Measurements from ENCODE around the gene JADE1.

The JADE1 gene

DNA sequence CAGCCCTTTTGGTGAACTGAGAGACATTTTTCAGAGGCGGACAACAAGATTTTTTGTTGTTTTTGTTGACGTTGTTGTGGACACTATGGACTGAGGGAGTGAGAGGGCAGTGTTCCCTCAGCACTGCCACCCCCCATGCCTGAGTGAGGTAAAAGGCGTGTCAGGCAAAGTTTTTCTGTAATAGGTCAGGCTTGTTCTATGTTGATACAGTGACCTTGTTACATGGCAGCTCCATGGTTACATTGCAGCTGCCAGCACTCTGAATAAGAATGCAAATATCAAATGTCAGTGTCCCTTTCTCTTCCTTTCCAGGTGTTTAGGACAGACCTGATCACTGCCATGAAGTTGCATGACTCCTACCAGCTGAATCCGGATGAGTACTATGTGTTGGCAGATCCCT is 36.6 kb downstream of the JADE1 start:
- FAIRE-seq: no peak

DNA sequence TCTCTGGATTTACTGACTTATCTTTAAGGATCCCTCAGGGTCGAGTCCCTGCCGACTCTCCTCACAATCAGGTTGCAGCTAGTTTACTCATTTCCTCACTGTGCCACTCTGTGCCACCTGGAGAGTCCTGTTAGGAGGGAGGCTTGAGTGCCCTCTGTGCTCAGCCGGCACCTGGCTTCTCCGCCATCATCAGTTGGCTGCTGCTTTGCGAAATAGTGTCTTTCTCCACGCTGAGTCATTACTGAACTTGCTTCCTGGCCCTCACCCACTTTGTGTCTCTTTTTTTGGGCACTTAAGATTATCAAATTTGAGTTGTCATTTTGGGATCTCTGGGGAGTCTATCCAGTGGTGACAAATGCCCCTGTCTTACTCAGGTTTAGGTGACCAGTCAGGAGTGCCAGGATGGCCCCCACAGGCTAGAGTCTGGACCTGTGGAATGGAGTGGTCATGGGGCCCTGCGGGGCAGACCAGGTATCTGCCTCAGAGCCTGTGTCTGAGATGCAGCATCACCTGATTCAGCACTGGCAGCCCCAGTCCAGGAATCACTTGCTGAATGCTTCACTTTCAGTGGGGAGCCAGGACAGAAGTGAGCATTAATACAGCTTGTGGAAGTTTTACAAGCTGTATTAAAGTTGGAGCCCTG is 37.7 kb downstream of the JADE1 start:
- no peak for FAIRE-seq

DNA sequence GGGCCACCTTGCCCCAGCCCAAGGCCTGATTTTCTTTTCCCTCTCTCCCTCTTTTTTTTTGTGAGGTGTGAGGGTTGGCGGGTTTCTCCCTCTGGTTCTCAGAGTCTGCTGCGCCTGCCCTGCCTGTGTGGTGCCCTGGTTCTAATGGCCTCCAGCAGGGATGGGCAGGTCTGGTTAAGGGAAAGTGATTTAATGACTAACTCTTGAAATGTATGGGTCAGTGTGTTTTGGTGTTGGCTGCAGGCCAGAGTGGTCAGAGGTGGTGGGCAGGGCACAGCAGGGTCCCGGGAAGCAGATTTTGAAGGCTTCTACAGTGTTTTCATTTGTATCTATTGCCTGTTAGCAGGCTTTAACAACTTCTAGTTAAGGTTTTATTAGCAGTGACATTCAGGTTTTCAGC is 39.0 kb downstream of the JADE1 start:
- no peak for FAIRE-seq

DNA sequence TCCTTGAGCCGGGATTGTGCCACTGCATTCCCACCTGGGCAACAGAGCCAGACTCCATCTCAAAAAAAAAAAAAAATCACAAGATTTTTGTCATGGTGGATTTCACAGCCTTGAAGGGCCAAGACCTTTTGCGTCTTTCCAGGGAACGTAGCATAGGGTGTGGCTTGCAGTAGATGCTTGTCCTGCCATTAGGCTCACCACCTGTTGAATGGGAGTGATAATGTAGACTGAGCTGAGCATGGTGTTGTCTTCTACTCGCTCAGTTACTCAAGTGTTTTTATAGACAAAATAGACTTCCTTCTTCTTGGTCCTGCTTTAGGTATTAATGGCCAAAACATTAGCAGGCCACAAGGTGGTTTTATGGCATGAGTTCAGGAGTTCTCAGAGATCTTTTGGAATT is 40.8 kb downstream of the JADE1 start:
- no peak for FAIRE-seq

DNA sequence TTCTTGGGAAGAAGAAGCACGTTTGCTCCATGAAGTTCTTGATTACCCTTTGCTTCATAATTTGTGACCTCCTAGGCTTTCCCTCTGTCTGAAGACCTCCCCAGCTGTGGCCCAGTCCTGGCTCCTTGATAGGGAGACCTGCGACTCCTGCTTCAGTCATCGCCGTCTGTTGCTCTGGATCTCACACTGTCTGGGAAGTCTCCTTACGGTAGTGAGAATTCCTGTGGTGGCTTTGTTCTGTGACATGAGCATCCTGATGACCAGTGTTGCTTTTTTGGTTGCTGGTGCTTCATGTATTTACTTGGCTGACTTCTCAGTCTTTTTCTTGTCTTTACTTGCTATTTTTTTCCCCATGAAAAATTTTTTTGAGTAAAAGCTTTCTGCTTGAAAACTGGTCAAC is 44.2 kb downstream of the JADE1 start:
- no peak for FAIRE-seq

DNA sequence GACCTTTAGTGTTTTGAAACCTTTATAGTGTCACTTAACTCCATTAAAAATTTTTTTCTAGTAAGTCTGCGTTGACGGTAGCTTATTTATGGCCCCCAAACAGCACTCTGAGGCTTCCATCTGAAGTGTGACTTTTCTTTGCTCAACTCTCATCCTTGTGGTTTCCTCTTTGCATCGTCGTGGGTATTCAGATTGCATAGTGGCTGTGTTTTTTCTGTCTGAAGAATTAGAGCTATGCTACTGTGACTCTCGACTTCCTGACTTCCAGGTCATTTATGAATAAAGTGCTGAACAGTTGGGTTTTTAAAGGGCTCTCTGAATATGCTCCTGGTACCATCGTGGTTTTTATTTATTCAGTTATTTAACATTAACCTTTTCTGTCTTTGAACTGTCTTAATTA is 44.9 kb downstream of the JADE1 start:
- FAIRE-seq: no peak

DNA sequence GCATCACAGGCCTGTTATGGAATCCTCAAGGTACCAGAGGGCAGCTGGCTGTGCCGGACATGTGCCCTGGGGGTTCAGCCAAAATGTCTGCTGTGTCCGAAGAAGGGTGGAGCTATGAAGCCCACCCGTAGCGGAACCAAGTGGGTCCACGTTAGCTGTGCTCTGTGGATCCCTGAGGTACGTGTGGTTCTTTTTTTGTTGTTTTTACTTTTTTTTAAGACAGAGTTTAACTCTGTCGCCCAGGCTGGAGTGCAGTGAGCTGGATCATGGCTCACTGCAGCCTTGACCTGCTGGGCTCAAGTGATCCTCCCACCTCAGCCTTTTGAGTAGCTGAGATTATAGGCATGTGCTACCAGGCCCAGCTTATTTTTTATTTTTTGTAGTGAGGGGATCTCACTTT is 46.1 kb downstream of the JADE1 start:
- no peak for FAIRE-seq

DNA sequence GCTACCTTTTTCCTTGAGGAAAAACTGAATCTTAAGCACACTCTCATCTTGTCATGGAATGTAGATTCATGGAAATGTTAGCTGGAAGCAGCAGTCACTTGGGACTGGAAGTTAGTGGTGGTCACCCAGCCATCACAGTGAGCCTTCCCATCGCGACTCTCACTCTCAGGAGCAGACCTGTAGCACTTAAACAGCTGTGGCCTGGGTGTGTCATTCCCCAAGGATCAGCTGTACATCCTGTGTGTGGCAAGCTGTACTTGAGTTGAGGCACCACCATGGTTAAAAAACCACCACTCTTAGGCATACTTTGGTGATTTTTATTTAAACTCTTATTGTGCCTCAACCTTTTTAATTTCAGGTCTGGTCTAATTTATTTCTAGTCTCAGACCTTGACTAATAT is 46.7 kb downstream of the JADE1 start:
- no peak for FAIRE-seq

DNA sequence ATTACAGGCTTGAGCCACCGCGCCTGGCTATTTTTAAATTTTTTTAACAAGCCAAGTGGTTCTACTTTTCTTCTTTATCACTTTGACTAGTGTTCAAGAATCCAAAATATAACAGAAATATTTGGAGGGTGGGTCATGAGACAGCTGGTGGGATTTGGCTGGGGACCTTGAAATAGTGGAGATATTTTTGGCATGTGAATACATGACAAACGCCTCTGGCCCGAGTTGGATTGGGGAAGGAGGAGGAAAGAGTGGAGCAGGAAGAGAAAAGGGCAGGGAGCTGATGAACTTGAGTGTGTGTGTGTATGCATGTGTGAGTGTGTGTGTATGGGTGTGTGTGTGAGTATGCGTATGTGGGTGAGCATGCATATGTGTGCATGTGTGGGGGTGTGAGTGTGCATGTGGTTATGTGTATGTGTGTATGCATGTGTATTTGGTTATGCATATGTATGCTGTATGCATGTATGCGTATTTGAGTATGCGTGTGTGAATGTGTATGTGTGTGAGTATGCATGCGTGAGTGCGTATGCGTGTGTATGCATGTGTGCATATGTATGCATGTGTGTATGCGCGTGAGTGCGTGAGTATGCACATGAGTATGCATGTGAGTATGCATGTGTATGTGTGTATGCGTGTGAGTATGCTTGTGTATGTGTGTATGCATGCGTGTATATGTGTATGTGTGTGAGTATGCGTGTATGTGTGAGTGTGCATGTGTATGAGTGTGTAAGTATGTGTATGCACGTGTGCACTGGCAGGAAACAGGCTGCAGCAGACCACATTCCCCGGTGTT is 49.6 kb downstream of the JADE1 start:
- no peak for FAIRE-seq

DNA sequence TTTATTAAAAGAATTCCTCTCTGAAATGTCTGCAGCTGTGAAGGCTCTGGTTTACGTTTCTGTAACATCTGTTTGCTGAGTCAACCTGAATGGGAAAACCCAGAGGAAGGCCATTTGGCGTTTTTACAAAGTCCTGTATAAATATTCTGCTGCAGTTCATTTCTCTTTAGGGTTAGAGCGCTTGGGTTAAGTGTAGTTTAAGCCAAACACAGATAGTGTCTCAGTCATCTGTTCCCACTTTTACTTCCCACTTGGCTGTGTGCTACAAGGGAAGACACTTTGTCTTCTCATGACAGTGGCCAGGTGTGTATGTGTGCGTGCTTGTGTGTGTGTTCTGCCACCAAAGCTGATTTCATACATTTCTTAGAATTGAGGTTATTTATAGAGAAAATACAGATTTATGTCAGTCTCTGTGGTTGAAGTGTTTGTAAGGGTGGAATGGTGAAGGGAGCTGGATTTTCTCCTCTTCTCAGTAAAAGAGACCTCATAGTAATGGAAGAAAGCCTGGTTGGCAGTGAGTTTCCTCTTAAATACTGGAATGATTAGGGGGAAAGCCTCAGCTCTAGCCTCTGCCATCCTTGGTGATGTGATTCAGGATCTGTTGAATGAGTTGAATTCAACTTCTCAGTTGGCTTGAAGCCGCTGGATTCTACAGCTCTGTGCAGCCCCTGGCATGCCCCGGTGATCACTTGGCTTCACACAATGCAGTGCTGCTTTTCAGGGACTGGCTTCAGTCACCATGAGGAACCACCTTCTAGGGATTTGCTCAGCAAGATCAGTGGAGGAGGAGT is 50.6 kb downstream of the JADE1 start:
- no peak for FAIRE-seq

DNA sequence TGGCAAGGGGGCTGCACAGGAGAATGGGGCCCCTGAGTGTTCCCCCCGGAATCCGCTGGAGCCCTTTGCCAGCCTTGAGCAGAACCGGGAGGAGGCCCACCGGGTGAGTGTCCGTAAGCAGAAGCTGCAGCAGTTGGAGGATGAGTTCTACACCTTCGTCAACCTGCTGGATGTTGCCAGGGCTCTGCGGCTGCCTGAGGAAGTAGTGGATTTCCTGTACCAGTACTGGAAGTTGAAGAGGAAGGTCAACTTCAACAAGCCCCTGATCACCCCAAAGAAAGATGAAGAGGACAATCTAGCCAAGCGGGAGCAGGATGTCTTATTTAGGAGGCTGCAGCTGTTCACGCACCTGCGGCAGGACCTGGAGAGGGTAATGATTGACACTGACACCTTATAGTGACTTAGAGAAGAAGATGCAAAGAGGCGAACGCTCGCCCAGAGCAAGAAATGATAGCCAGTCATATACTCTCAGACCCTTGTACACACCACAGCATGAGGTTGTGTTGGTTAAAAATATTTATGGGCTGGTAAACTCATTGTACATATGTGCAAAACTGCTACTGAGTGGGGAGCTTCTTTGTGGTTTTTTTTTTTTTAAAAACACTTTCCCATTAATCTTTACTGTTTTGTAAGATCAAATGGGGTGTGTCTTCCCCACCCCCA is 52.5 kb downstream of the JADE1 start:
- FAIRE-seq: no peak

DNA sequence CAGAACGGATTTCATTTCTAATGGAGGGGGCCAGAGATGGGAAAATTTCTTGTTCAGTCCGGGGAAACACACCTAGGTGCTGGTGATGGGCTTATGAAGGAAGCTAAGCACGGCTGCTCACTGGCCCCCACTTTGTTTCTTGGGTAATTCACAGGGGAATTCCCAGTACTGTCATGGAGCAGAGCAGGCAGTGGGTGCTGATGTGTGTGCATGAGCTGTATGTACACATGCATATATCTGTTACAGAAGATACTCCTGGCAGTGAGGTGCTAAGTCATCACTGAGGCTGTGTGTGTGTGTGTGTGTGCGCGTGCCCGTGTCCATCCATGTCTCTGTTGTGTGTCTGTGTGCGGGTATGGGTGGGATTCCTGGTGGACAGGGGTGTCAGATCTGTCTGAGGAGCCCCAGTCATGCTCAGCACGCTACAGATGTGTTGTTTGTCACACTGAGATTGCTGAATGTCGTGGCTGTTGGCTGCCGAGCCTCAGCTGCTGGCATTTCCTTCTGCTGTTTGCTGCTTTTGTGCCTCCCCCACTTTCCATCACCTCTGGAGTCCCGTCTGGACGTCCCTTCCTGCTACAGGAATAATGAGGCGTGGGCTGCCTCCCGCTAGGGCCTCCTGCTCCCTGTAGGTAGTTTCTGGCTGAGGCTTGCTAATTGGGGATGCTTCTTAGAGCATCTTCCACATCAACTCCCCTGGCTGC is 53.3 kb downstream of the JADE1 start:
- FAIRE-seq: no peak

DNA sequence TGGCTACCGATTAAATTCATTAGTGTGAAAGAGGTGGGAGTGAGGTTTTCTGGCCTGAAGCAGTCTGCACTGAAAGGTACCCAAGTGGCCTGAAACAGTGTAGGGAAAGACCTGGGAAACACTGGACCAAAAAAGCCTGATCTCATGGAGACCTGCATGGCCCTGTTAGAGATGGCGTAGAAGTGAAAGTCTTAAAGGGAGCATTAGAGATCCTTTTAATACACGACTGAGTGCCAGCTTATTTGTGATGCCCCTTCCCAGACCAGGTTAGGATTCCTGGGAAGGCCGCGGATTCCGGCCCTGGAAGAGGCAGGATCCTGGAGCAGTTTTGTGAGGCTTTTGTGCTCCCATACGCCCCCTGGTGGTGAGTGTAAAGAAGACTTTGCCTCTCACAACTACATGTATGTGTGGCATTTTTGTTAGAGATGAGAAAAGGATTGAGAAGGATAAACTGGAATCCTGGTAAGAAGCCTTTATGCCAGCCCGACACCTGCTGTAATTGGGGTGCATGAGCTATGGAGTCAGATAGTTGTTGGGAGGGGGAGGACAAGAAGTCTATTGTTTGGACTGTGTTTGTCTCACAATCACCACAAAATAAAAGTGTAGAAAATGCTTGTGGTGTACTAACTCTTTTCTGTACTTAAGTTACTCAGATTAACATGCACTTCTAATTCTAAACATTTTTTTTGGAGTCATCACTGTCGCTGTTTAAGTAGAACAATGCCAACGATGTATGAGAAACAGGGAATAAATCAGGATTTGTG is 54.0 kb downstream of the JADE1 start:
- no peak for FAIRE-seq

DNA sequence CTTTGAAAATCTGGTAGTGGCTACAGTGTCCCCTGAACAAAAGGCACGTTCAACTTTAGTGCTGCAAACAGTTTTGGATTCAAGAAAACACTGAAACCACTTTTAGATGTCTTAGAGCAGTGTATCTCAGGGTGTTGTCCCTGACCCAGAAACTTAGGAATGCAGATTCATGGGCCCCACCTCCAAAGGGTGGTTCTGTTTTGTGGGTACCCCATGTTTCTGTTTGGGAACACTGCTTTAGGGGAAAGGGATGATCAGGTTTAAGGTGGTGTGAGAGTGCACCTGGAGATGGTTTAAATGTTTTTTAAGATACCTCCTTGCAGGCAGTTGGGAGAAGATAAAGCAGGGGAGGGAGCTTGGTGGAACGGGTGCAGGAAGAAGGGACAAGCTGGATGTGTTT is 55.6 kb downstream of the JADE1 start:
- FAIRE-seq: no peak

DNA sequence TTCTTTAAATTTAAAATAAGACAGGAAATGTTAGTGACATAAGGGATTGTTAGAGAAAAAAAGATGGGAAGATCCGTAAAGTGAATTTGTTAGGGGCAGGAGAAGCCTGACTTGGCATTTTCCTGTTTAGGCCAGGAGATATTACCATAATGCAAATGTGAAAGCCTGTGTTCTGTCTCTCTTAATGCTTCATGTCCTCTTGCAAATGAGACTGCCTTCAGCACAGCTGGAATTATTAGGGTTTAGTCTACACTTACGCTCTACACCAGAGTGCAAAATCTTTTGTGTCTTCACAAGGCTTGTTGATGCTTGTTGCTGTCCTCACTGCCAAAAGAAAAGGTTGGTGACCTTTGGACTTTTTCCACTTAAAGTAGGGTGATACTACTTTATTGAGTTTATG is 56.8 kb downstream of the JADE1 start:
- FAIRE-seq: no peak

DNA sequence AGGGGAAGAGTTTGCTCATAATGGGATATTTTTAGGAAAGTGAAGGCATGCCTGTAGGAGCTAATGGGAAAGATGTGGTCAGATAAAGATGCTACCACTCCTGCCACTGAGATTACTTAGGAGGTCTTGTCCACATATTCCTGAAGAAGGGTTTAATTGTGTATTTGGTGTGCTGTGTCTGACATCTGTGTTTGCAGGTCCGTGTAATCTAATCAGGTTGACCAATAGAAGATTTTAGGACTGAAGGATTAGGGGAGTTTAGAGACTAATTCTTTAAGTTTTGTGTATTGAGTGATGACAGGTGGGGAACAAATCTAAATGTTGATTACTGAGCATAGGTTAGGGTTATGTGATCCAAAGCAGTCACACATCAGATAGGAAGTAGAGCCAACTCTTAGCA is 57.2 kb downstream of the JADE1 start:
- no peak for FAIRE-seq

DNA sequence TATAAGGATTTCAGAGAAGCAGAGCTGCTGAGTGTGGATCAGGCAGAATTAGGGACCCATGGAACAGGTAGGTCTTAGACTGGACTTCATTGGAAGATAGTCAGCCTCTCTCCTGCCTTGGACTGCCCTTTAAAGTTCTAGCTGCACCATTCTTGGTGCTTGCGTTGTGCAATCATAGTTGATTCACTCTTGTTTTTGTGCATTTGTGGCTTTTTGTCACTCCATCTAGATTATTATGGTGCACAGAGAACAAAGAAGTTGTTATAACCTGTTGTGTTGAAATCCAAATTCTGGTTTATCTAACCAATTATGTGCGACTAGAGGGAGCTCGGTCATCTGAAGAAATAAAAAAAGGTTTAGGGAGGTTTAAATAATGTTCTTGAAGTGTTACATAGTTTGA is 59.3 kb downstream of the JADE1 start:
- no peak for FAIRE-seq

DNA sequence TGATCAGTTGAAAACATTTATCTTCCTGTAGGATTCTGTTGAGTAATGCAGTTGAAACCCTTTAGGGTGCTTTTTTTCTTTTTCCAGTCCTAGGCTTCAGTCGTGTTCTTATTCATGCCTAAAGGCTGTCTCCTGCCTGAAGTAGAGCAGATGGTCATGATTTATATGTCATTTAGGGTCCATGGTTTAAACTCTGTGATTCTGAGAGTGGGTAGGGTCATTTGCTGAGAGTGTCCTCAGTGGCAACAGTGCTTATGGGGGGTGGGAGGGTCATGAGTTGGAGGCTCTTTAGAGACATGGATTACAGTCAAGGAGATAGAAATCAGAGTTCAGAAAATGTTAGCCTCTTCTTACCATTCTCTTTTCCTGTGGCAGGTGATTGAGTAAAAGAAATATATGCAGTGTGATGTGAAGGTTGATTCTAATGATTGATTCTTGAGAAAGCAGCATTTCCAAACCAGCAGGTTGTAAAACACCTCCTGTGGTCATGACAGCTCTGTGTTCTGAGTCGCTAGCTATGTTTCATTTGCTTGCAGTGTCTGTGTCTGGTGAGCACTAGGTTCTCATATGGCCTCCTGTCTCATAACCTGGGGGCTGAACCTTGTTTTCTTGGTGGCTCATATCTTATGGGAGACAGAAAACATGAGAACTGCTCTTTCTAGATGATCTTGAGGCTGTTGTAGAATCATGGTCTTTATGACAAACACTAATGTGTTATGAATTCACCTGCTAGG is 60.4 kb downstream of the JADE1 start:
- FAIRE-seq: no peak

DNA sequence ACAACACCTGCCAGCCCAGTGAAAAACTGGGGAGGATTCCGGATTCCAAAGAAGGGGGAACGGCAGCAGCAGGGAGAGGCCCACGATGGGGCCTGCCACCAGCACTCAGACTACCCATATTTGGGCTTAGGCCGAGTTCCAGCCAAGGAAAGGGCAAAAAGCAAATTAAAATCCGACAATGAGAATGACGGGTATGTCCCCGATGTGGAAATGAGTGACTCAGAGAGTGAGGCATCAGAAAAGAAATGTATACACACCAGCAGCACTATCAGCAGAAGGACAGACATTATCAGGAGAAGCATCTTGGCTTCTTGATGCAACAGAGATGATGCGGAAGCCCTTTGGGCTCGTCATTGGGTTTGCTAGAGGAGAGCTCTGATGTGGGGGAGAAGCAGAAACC is 62.4 kb downstream of the JADE1 start:
- FAIRE-seq: no peak

DNA sequence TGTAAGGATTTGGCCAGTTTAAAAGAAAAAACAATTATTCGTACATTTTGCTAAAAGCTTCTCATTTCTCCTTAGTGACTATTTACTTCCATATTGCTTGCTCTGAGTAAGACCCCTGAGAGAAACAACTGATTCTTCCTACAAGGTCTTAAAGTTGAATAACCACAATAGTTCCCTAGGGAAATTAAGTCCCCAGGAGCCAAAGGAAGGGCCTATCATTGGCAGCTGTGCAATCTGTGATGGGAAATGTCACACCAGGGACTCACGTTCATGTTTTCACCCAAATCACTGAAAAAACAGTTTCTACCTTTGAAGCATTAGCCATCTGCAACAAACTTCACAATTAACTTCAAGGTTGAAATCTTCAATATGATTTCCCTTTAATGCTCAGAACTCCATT is 66.7 kb downstream of the JADE1 start:
- FAIRE-seq: no peak

DNA sequence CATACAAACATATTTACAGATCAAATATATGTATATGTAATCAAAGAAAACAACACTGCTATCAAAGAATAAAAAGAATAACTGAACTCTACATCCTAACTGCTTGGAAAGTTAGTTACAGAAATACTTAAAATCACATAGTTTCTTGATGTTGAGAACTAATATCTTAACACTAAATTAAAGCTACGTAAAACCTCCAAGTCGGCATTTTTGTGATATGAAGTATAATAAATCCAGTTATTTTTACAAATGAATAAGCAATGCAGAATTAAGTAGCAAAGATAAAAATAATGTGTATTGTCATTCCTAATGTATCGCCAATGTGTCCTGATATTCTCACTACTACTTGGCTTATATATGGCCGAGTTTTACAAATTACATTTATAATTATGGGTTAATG is 68.4 kb downstream of the JADE1 start:
- no peak for FAIRE-seq
